Activated CD4-positive, alpha-beta T cell treated with anti-CD3 and anti-CD28 coated beads, Interleukin-2, Interleukin-6, amounts not matched to agents 100 ng/mL and 50 ng/mL, durations not matched to agents 16 hours and 8 hours (primary cell): ENCODE measurements around the gene RERG.
"Not testable (repeated sequence)": the region's sequence is repeated elsewhere in the genome, so short reads cannot be mapped to it uniquely, and the experiment has no call there.

ENCODE experiments used
- DNase-seq: peaks from one replicate; pipeline ENCODE4 v3.0.0-alpha.2; 2020

RERG gene, protein sequence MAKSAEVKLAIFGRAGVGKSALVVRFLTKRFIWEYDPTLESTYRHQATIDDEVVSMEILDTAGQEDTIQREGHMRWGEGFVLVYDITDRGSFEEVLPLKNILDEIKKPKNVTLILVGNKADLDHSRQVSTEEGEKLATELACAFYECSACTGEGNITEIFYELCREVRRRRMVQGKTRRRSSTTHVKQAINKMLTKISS

GRCh38 chr12:15220915-15221885 lies at the start of gene RERG:
RERG (minus strand) TSS chr12:15221417; CDS start chr12:15217489, 3,928 bp downstream.
- peak; percentile 85 for DNase-seq

- DNase-seq: no peak
Observed at GRCh38 chr12:15270591-15270990, 49.4 kb upstream of the RERG start.

- peak; percentile 71 for DNase-seq
Observed at GRCh38 chr12:15268927-15269552, 47.8 kb upstream of the RERG start.

DNA sequence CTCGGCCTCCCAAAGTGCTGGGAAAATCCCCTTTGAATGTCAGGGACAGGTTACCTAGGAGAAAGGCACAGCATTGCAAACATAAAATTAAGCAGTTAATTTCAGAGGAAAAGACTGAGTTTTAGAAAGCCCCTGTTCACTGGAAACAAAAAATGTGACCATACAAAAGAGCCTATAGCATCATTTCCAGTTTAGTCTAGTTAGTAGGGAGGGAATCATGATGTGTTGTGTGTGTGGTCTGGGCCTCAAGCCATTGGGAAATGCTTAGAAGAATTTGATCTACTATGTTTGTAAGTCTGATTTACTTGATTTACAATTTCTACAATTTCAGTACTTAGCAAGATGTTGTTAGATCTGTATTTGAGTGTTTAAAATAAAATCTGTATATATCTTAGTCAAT lies 47.1 kb upstream of the RERG start:
- DNase-seq: no peak

DNA sequence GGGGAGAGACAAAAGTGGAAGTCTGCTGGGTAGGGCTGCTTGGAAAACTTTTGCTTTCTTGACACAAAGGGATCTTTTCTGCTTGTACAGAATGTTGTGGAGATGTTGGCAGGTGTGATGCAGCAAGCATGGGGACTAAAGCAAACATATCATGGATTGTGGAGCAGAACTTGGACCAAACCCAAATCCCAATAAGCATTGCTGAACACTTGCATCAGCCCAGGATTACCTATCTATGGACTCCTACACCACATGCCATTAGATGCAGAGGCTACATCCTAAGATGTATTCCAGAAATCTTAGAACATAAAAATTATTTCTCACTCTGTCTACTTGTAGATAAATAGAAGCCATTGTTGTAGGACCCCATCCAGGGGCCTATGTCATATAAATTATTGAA lies 44.7 kb upstream of the RERG start:
- no peak for DNase-seq

GRCh38 chr12:15256761-15257160 lies 35.5 kb upstream of the RERG start:
- DNase-seq: no peak

GRCh38 chr12:15253990-15254389 lies 32.8 kb upstream of the RERG start:
- no peak for DNase-seq

DNA sequence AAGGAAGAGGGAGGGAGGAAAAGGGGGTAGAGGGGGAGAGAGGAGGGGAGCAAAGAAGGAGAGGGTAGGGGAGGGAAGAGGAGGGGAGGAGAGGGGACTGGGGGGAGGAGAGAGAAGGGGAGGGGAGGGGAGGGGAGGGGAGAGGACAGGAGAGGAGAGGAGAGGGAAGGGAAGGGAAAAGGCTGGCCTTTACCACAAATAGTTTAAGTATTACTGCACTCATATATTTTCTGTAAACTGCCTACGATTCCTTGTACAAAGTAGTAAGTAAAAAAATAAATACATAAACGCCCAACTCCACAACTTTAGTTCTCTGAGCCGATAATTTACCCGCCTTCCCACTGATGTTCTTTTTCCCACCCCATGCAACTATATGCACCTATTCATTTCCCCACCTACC lies 23.7 kb upstream of the RERG start:
- no peak for DNase-seq

- DNase-seq: no peak
Observed at GRCh38 chr12:15244341-15244740, 23.1 kb upstream of the RERG start.

DNA sequence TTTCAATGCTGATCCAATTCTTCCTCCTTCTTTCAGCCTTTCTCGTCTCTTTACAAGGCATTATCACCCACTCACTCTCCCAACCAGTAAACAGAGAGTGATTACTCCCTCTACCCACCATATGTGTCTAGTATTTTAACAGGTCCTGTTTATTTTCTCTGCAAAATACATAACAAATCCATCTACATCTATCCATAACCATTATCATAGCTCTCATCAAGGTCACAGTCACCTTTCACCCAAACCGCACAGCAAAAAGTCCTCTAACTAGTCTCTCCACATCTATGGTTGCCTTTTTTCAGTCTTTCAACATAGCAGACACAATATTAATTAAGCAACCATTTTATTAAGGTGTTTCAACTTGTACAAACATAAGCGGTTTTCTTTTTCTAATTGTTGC lies 21.9 kb upstream of the RERG start:
- no peak for DNase-seq

DNA sequence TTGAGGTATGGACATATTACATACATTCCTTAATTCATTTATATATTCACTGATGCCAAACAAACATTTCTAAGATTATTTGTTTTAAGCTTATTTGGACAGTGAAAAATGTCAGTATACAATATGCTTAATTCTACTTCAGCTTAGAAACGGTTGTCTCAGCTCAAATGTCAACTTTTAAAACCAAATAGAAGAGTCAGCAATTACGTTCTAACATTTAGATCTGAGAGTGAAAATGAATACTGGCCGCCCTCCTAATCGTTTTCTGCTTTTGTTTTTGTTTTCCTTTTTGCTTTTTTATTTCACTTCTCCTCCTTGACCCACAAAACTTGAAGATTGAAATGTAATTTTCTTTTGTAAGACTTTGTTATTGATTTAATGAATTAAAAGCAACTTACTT lies 19.7 kb upstream of the RERG start:
- no peak for DNase-seq

GRCh38 chr12:15234508-15234907 lies 13.3 kb upstream of the RERG start:
- DNase-seq: no peak

DNA sequence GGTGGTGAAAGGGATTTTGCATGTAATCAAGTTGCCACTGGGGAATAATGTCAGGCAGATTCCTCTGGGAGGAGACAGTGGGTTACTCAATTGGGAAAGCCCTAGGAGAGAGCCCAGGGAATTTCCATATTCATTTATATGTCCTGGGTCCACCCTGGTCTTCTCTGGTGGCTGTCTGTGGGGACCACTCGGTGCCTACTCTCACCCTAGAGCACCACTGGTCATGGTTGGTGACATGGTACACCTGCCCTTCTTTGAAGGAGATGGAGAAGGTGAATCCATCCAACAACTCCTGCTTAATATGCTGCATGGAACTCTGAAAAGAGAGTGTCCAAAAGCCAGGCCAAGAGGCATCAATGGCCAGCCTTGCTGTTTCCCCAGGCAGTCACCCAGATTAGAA lies 12.8 kb upstream of the RERG start:
- DNase-seq: no peak

DNA sequence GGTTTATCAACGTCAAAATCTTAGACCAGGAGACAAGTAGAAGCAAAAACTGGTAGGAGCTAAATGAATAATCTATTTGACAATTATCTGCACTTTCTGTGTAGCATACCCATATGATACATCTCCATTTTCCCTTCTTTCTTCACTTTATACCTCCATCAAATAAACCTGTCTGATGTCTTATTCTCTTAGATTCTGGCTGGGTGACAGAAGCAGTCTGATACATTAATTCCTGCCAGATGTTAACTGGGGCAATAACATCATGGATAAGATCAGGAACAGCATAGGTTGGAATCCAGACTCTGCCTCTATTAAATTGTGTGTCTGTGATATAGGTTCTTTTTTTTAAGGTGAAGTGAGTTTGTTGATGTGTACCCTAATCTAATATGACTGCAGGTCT lies 11.7 kb upstream of the RERG start:
- no peak for DNase-seq

DNA sequence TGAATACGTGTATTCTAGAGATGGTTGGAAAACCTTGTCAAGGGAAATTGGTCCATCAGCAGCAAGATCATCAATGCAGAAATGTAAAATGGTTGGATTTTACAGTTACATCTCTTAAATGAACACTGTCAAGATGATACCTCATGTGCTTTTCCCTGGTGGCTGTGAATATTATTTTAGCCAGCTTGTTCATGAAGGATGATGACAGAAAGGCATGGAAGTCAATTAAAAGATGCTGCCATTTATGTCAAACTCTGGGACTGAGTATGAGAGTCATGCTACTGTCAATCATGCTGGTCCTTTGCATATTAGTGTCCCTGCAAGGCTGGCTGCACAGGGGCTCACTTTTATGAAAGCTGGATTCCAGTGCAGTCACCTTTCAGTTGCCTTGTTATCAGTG lies 10.3 kb upstream of the RERG start:
- DNase-seq: no peak

- no peak for DNase-seq
Observed at GRCh38 chr12:15230751-15231150, 9.5 kb upstream of the RERG start.

GRCh38 chr12:15230137-15230536 lies 8.9 kb upstream of the RERG start:
- no peak for DNase-seq

- DNase-seq: peak; percentile 13
Observed at GRCh38 chr12:15227004-15227679, 5.9 kb upstream of the RERG start.

DNA sequence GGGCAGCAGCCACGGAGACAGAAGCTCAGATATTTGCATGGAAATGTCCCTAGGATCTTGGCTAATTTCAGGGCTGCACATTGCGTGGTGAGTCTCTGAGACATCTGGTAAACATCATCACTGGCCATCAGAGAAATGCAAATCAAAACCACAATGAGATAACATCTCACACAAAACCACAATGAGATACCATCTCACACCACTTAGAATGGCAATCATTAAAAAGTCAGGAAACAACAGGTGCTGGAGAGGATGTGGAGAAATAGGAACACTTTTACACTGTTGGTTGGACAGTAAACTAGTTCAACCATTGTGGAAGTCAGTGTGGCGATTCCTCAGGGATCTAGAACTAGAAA lies 4.6 kb upstream of the RERG start:
- DNase-seq: not testable (repeated sequence)

GRCh38 chr12:15225136-15225862 lies 4.1 kb upstream of the RERG start:
- DNase-seq: no peak

DNA sequence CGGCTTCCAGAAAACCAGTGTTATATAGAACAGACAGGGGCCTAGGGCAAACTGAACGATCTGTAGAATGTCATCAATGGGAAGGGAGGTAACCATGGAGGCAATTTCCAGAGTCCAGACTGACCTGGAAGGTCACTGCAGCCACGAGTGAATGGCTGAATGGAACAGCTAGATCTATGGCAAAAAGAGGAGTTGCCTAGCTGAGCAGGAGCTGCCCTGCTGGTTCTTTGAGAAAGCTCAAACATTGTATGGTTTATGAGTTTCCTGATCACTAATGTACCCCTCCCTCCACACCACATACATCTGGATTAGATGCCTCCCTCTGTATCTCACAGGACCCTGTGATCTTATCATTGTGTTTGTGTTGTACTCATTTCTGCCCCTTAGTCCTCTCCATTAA lies 1.0 kb upstream of the RERG start:
- DNase-seq: no peak

GRCh38 chr12:15220451-15220850 lies 766 bp downstream of the RERG start:
- no peak for DNase-seq

- no peak for DNase-seq
Observed at GRCh38 chr12:15218794-15219193, 2.4 kb downstream of the RERG start.
